ENCODE results near the gene PEX5L.
A peak's percentile ranks its signal among the peaks of the same experiment; 100 is the strongest.

PEX5L gene

DNA sequence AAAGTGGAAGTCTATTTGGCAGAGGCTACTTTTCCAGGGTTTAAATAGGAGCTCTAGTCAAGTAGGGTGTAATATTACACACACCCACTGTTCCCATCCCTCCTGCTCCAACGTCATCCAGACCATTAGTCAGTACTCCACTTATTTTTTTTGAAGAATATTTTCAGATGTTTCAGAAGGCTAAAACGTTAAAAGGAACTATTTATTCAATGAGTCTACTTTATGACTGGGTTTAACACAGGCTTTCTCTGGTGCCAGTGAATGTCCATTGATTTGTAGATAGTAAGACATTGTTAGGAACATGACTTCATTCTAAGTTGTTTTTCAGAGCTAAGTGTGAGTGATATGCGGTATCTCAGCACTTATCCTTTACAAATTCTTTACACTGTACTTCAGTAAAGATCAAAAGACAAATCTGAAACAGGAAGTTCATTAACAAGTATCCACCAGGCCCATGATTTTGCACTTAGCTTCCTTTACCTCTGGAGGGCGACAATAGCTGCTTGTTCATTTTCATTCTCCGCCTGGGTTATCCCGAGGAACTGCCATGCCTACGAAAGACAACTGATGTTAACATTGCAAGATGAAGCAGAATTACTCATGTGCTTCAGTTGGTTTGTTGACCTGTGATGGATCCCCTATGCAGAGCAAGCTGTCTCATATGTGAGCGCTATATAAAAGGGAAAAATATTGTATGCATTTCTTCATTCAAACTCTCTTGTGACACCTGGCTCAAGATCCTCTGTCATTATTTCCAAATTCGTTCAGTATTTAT lies 225.2 kb downstream of the PEX5L start:
- ChIA-PET POLR2A (ENCODE audit: low non-redundant PET) (no interaction called here), CTCF (interaction anchor here (0.7 to 1.2 kb wide), 2 partner anchors 10 to 59 kb away, joined by 3 to 4 read pairs; no protein-coding TSS in a partner anchor)
- H3K27ac ChIP-seq, result no peak overlapping the region
- DNase-seq (ENCODE audit: low spot score), result peak; percentile 48
- peak; percentile 54 for TF ChIP-seq CTCF (conservative IDR thresholded peaks at IDR 0.05; ENCODE audit: low read depth)

GRCh38 chr3:179809639-179810038 lies 227.1 kb downstream of the PEX5L start:
- CTCF ChIA-PET, result no interaction called here
- H3K27ac ChIP-seq, result no peak overlapping the region
- POLR2A ChIA-PET (ENCODE audit: low non-redundant PET), result no interaction called here
- TF ChIP-seq CTCF (conservative IDR thresholded peaks at IDR 0.05; ENCODE audit: low read depth), result no peak
- DNase-seq (ENCODE audit: low spot score), result no peak

DNA sequence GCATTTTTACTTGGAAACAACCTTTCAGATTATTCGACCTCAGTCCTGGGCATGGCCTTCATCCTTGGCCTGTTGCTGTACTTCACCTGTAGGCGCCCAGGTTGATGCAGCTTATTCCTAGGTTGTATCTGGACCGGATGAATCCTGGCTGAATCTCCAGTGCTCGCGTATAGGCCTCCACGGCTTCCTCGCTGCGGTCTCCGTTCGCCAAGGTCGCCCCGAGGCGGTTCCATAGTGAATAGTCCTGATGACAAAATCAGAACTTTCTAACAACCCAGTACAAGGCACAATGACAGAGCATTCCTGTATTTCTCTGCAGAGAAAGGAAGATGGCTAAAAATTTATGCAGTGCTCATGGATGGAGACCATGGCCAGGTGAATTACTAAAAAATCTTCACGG lies 229.1 kb downstream of the PEX5L start:
- no peak overlapping the region for H3K27ac ChIP-seq
- DNase-seq (ENCODE audit: low spot score), result no peak
- TF ChIP-seq CTCF (conservative IDR thresholded peaks at IDR 0.05; ENCODE audit: low read depth), result no peak
- CTCF ChIA-PET, result no interaction called here
- POLR2A ChIA-PET (ENCODE audit: low non-redundant PET), result no interaction called here

DNA sequence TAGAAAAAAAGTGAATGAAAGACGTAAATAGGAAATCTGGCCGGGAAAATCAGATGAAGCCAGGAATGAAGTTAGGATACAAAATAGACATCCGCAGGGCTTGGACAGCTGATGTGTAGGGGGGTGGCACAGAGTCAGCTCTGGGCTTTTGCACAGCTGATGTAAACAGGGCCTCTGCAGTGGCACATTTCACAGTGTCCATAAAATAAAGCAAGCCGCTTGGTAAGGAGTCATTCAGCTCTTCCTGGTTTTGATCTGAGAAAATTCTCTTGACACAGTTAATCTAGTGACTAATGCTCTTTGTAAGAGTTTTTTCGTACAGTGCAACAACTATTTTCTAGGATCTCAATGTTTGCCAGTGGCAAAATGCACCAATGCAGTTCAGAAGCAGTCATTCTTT lies 230.6 kb downstream of the PEX5L start:
- no peak overlapping the region for H3K27ac ChIP-seq
- DNase-seq (ENCODE audit: low spot score), result no peak
- CTCF ChIA-PET, result interaction anchor here (0.7 kb wide), 1 partner anchor 127 kb away, joined by 3 read pairs; no protein-coding TSS in a partner anchor
- POLR2A ChIA-PET (ENCODE audit: low non-redundant PET), result no interaction called here
- no peak for TF ChIP-seq CTCF (conservative IDR thresholded peaks at IDR 0.05; ENCODE audit: low read depth)

- no peak for TF ChIP-seq CTCF (conservative IDR thresholded peaks at IDR 0.05; ENCODE audit: low read depth)
- ChIA-PET CTCF (interaction anchor here (1.1 kb wide), 1 partner anchor 10 kb away, joined by 3 read pairs; no protein-coding TSS in a partner anchor), POLR2A (ENCODE audit: low non-redundant PET) (interaction anchor here (0.7 kb wide), 1 partner anchor 96 kb away, joined by 3 read pairs; no protein-coding TSS in a partner anchor)
- H3K27ac ChIP-seq, result no peak overlapping the region
- DNase-seq (ENCODE audit: low spot score), result no peak
These were observed 234.9 kb downstream of the PEX5L start for GRCh38 chr3:179801856-179802255.

- DNase-seq (ENCODE audit: low spot score), result peak; percentile 6
- TF ChIP-seq CTCF (conservative IDR thresholded peaks at IDR 0.05; ENCODE audit: low read depth), result no peak
- CTCF ChIA-PET, result interaction anchor here (1.1 kb wide), 1 partner anchor 10 kb away, joined by 3 read pairs; no protein-coding TSS in a partner anchor
- POLR2A ChIA-PET (ENCODE audit: low non-redundant PET), result interaction anchor here (0.7 kb wide), 1 partner anchor 97 kb away, joined by 3 read pairs; no protein-coding TSS in a partner anchor
- H3K27ac ChIP-seq, result no peak overlapping the region
These were observed 235.5 kb downstream of the PEX5L start for GRCh38 chr3:179801263-179801662.

All from RWPE1 (cell line).